Subcutaneous abdominal adipose tissue (tissue), 5 donors: ENCODE results near the gene NTSR1.

Experiments
- H3K27ac ChIP-seq: one replicate; pipeline ENCODE4 v1.7.0; 2013; ENCODE audit warnings: low read depth, mild to moderate bottlenecking, inconsistent platforms, low read length, moderate library complexity
- H3K27me3 ChIP-seq, 5 donors: one replicate each; pipeline ENCODE4 v1.7.0; 2013; ENCODE audit warnings: low read length in 5 of 5, inconsistent platforms in 1 of 5; ENCODE audit not compliant: control insufficient read depth in 5 of 5, insufficient read depth in 4 of 5
- H3K36me3 ChIP-seq, 5 donors: one replicate each; pipeline ENCODE4 v1.7.0; 2013; ENCODE audit warnings: low read length in 5 of 5; ENCODE audit not compliant: control insufficient read depth in 5 of 5, insufficient read depth in 5 of 5
- H3K4me1 ChIP-seq, 5 donors: one replicate each; pipeline ENCODE4 v1.7.0; 2013; ENCODE audit warnings: low read length in 5 of 5, mild to moderate bottlenecking in 3 of 5, moderate library complexity in 1 of 5; ENCODE audit not compliant: control insufficient read depth in 5 of 5, insufficient read depth in 5 of 5
- H3K4me3 ChIP-seq, 5 donors: one replicate each; pipeline ENCODE4 v1.7.0; 2013; ENCODE audit warnings: low read length in 5 of 5, low read depth in 1 of 5
- H3K9ac ChIP-seq, 5 donors: one replicate each; pipeline ENCODE4 v1.7.0; 2013; ENCODE audit warnings: low read length in 5 of 5, mild to moderate bottlenecking in 4 of 5, moderate library complexity in 3 of 5
- H3K9me3 ChIP-seq, 5 donors: one replicate each; pipeline ENCODE4 v1.7.0; 2013; ENCODE audit warnings: low read length in 5 of 5; ENCODE audit not compliant: control insufficient read depth in 5 of 5
- donor health status: healthy.
- donor health status: healthy.
- donor health status: healthy.
- donor health status: healthy.
- donor health status: healthy.

Gene NTSR1

DNA sequence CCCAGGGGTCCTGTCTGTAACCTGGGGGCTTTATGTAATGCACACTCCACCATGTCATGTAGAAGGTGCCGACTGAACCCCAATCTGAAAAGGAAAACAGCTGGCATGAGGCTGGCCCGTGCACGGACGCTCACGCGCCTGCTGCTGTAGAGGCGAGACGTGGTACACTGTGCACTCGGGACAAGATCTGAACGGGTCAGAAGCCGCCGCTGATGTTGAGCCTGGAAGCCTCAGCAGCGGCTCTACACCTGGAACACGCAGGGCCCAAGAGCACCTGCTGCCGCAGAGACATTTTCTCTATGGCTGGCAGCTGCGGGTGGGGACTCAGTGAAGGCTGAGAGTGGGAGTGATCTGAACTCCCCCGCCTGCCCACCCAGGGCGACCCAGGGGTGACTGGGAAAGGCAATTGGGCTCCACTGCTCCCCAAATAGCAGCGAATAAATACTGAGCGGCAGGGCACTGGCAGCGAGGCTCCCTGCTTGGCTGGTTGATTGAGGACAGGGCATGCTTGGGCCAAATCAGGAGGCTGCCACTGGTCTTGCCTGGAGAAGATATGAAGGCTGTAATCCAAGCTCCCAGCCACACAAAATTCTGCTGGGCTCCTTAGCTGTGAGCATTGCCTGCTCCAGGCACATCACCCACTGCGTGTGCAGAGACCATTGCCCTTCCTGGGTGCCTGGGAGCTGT, 93.5 kb downstream of the NTSR1 start:
- H3K9ac ChIP-seq, result no peak overlapping the region
- no peak overlapping the region for H3K27ac ChIP-seq

GRCh38 chr20:62804021-62804626, 95.5 kb downstream of the NTSR1 start:
- Histone ChIP-seq H3K27ac (no peak overlapping the region), H3K9me3 (no peaks in the 10 kb centered on the region), H3K27me3 (no peaks in the 10 kb centered on the region), H3K9ac (peak overlapping the region in 2 of 5 donors; percentile 17 to 35), H3K36me3 (peaks cover 0 to 42% (median 30%) of the 10 kb centered on the region in 5 donors), H3K4me3 (peak overlapping the region; percentile 39 to 95 (median 57)), H3K4me1 (peaks cover 7 to 39% (median 30%) of the 10 kb centered on the region in 5 donors)

More for the DNA sequence above, 93.5 kb downstream of the NTSR1 start:
- Histone ChIP-seq H3K4me3 (no peak overlapping the region), H3K9me3 (no peaks in the 10 kb centered on the region), H3K4me1 (peaks cover 7 to 38% (median 32%) of the 10 kb centered on the region in 5 donors), H3K27me3 (no peaks in the 10 kb centered on the region), H3K36me3 (peaks cover 0 to 40% (median 31%) of the 10 kb centered on the region in 5 donors)

- H3K4me1 ChIP-seq, result peaks cover 7 to 39% (median 30%) of the 10 kb centered on the region in 5 donors
- peak within 1 kb of the TSS; percentile 63 to 86 (median 83) for H3K9ac ChIP-seq
- H3K9me3 ChIP-seq, result no peaks in the 10 kb centered on the region
- peak within 1 kb of the TSS; percentile 72 for H3K27ac ChIP-seq
- peaks cover 0 to 42% (median 30%) of the 10 kb centered on the region in 5 donors for H3K36me3 ChIP-seq
- no peaks in the 10 kb centered on the region for H3K27me3 ChIP-seq
- peak within 1 kb of the TSS; percentile 50 to 95 (median 87) for H3K4me3 ChIP-seq
Measured at GRCh38 chr20:62804627-62805154, 96.1 kb downstream of the NTSR1 start, which contains the start of gene OGFR. Gene OGFR (plus strand): TSS chr20:62804835. CDS start chr20:62804860, 25 bp downstream.

- H3K9me3 ChIP-seq, result no peaks in the 10 kb centered on the region
- H3K36me3 ChIP-seq, result peaks cover 0 to 42% (median 30%) of the 10 kb centered on the region in 5 donors
- no peaks in the 10 kb centered on the region for H3K27me3 ChIP-seq
- peaks cover 7 to 39% (median 30%) of the 10 kb centered on the region in 5 donors for H3K4me1 ChIP-seq
- H3K9ac ChIP-seq, result peak overlapping the region; percentile 63 to 86 (median 83)
- peak overlapping the region in 4 of 5 donors; percentile 78 to 95 (median 88) for H3K4me3 ChIP-seq
- peak overlapping the region; percentile 72 for H3K27ac ChIP-seq
Measured at GRCh38 chr20:62805155-62805710, 96.6 kb downstream of the NTSR1 start.

GRCh38 chr20:62805711-62806382, 97.2 kb downstream of the NTSR1 start:
- peak overlapping the region; percentile 63 to 86 (median 83) for H3K9ac ChIP-seq
- H3K36me3 ChIP-seq, result peaks cover 0 to 43% (median 33%) of the 10 kb centered on the region in 5 donors
- H3K9me3 ChIP-seq, result no peaks in the 10 kb centered on the region
- peak overlapping the region; percentile 72 for H3K27ac ChIP-seq
- peak overlapping the region; percentile 26 to 95 (median 87) for H3K4me3 ChIP-seq
- peaks cover 7 to 39% (median 30%) of the 10 kb centered on the region in 5 donors for H3K4me1 ChIP-seq
- no peaks in the 10 kb centered on the region for H3K27me3 ChIP-seq

- Histone ChIP-seq H3K36me3 (peaks cover 0 to 43% (median 33%) of the 10 kb centered on the region in 5 donors), H3K4me3 (peak overlapping the region; percentile 26 to 95 (median 87))
Measured at GRCh38 chr20:62806383-62807050, 97.9 kb downstream of the NTSR1 start.

GRCh38 chr20:62807444-62808210, 99.0 kb downstream of the NTSR1 start:
- peak overlapping the region in 3 of 5 donors; percentile 30 to 84 (median 83) for H3K9ac ChIP-seq

More at GRCh38 chr20:62806383-62807050, 97.9 kb downstream of the NTSR1 start:
- Histone ChIP-seq H3K4me1 (peaks cover 7 to 39% (median 30%) of the 10 kb centered on the region in 5 donors), H3K9me3 (no peaks in the 10 kb centered on the region), H3K27ac (peak overlapping the region; percentile 72), H3K27me3 (no peaks in the 10 kb centered on the region), H3K9ac (peak overlapping the region; percentile 63 to 86 (median 83))

DNA sequence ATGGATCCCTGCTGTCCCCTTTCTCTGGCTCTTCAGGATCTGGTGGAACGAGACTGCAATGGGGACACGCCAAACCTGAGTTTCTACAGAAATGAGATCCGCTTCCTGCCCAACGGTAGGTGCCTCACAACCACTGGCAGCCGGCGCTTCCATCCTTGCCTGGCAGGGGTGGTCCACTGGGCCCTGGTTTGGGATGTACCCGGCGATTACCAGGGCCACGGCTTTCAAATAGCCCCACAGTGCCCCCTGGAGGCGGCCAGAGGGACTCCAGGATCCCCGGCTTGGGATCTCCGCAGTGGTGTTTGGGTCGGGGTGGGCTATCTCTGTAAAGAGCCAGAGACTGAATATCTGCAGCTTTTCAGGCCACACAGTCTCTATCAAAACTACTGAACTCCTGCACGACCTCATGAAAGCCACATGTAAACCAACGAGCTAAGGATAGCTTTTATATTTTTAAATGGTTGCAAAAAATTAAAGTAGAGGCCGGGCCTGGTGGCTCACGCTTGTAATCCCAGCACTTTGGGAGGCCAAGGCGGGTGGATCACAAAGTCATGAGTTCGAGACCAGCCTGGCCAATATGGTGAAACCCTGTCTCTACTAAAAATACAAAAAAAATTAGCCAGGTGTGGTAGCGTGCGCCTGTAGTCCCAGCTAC, 99.7 kb downstream of the NTSR1 start:
- H3K27ac ChIP-seq, result no peak overlapping the region
- no peaks in the 10 kb centered on the region for H3K9me3 ChIP-seq
- peaks cover 0 to 58% (median 50%) of the 10 kb centered on the region in 5 donors for H3K36me3 ChIP-seq
- no peak overlapping the region for H3K9ac ChIP-seq
- peaks cover 7 to 36% (median 30%) of the 10 kb centered on the region in 5 donors for H3K4me1 ChIP-seq
- H3K27me3 ChIP-seq, result no peaks in the 10 kb centered on the region
- no peak overlapping the region for H3K4me3 ChIP-seq

More at GRCh38 chr20:62807444-62808210, 99.0 kb downstream of the NTSR1 start:
- no peak overlapping the region for H3K4me3 ChIP-seq
- no peaks in the 10 kb centered on the region for H3K27me3 ChIP-seq
- H3K9me3 ChIP-seq, result no peaks in the 10 kb centered on the region
- no peak overlapping the region for H3K27ac ChIP-seq
- peaks cover 0 to 53% (median 44%) of the 10 kb centered on the region in 5 donors for H3K36me3 ChIP-seq
- H3K4me1 ChIP-seq, result peaks cover 7 to 39% (median 30%) of the 10 kb centered on the region in 5 donors
